ENCODE results near the gene DNAJC3. TPM values are rescaled to one million over a fixed set of nuclear protein-coding genes. Genes with fewer than 3 reads are reported as not detected.

Gene DNAJC3
- polyA plus RNA-seq, 1 of the 3 experiments (the other 2 are of a cell fraction): 5.8 TPM

- Histone ChIP-seq H2AFZ (ENCODE audit: low read depth) (no peak overlapping the region), H3K4me3 (ENCODE audit: low read depth in 2 of 2, low read length in 1 of 2) (no peak overlapping the region), H3F3A (replicated peaks; ENCODE audit: insufficient read depth) (no peaks in the 10 kb centered on the region), H4K20me1 (ENCODE audit: insufficient read depth) (0 out of 2 replicates have a peak, but pooled peaks cover 10% of the 10 kb centered on the region), H3K4me1 (ENCODE audit: control insufficient read depth in 1 of 2, insufficient read depth in 2 of 2, low read depth in 1 of 2, low read length in 1 of 2) (peaks cover 0 to 2% of the 10 kb centered on the region in 2 experiments; a peak in 1 of 4 replicates), H3K9me2 (no peaks in the 10 kb centered on the region), H3K79me2 (ENCODE audit: insufficient read depth) (peaks cover 47% of the 10 kb centered on the region), H3K27me3 (ENCODE audit: insufficient read depth) (no peaks in the 10 kb centered on the region), H3K4me2 (no peak overlapping the region), H3K27ac (ENCODE audit: low read depth in 2 of 2, low read length in 1 of 2) (no peak overlapping the region), H3K36me3 (replicated peaks in 1 of 2; ENCODE audit: control insufficient read depth in 1 of 2, insufficient read depth in 2 of 2, low read length in 1 of 2) (no peaks in the 10 kb centered on the region), H3K9me3 (no peaks in the 10 kb centered on the region), H3K9ac (no peak overlapping the region)
- ChIA-PET POLR2A (no interaction called here), CTCF (interaction anchor here (1.1 to 1.3 kb wide), 3 partner anchors 11 to 138 kb away, joined by 3 to 4 read pairs (median 4); no protein-coding TSS in a partner anchor)
- no peak for DNase-seq
- 85% methylated on average over 6 of the region's 6 CpGs for WGBS (ENCODE audit: low lambda C conversion rate)
- TF ChIP-seq GATA2 (CRISPR knock-in tag; IDR thresholded peaks at IDR 0.05): no peak
- TF ChIP-seq CHD2 (IDR thresholded peaks at IDR 0.05; ENCODE audit: low read length, partially characterized antibody): no peak
- no peak for TF ChIP-seq SMC3 (IDR thresholded peaks at IDR 0.05; ENCODE audit: low read depth, low read length)
- TF ChIP-seq RXRA (IDR thresholded peaks at IDR 0.05; ENCODE audit: borderline replicate concordance, low read depth): no peak
- TF ChIP-seq SIN3A (IDR thresholded peaks at IDR 0.05; ENCODE audit: borderline replicate concordance, low read depth, low read length): no peak
- TF ChIP-seq FOXJ3 (CRISPR knock-in tag; IDR thresholded peaks at IDR 0.05): no peak
- no peak for TF ChIP-seq REST (IDR thresholded peaks at IDR 0.05; ENCODE audit: low read depth, low read length)
- no peak for TF ChIP-seq CTCF (IDR thresholded peaks at IDR 0.05)
- no peak for TF ChIP-seq MAX (IDR thresholded peaks at IDR 0.05; ENCODE audit: low read depth)
These were observed 20.2 kb downstream of the DNAJC3 start for GRCh38 chr13:95697052-95697680.
